Mesothelial cell of epicardium (in vitro differentiated cells): ENCODE results near the gene SGCA. TPM values are rescaled to one million over a fixed set of nuclear protein-coding genes. Genes with fewer than 3 reads are reported as not detected.

Source experiments
- DNase-seq, 2 experiments: peaks; one replicate each; pipeline ENCODE4 v3.0.0; 2021; ENCODE audit warnings: low spot score in 2 of 2; ENCODE audit not compliant: unreplicated experiment in 2 of 2
- H3K27ac Mint-ChIP-seq: 2 replicates; pipeline ENCODE4 v1.8.0; 2021; ENCODE audit warnings: mixed read lengths
- H3K27me3 Mint-ChIP-seq: 2 replicates; pipeline ENCODE4 v1.8.0; 2021; ENCODE audit warnings: low read depth, mixed read lengths
- H3K36me3 Mint-ChIP-seq: 2 replicates; pipeline ENCODE4 v1.8.0; 2021; ENCODE audit warnings: mixed read lengths
- H3K4me1 Mint-ChIP-seq: 2 replicates; pipeline ENCODE4 v1.8.0; 2021; ENCODE audit warnings: mixed read lengths
- H3K4me3 Mint-ChIP-seq: 2 replicates; pipeline ENCODE4 v1.8.0; 2021; ENCODE audit warnings: mild to moderate bottlenecking, moderate library complexity, mixed read lengths
- H3K9me3 Mint-ChIP-seq: 2 replicates; pipeline ENCODE4 v1.8.0; 2021; ENCODE audit warnings: mixed read lengths
- total RNA-seq: library from RNA; stranded (reverse); gene quantifications from 3 replicates; pipeline ENCODE4 v1.2.1, GENCODE V29; 2021
- TF ChIP-seq, protein P1 (sequence below): fragments of 200-600 bp; sonication (generic); IDR thresholded peaks from one replicate; pipeline ENCODE4 v1.5.0; 2021; ENCODE audit warnings: antibody characterized with exemption; ENCODE audit not compliant: unreplicated experiment

SGCA gene
- total RNA-seq, 1 donor from 2014 or later, result not detected

DNA sequence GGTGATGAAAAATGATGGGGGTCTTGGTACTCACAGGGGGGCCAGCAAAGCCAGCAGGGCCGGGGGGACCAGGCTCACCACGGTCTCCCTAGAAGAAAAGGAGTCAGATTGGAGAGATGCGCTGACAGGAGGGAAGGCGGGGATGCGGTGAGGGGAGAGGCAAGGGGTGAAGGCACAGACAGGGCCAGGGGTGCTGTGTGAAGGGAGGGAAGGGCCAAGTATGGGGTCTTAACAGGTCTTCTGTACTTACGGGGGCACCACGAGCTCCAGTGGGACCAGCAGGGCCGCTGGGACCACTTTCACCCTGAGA is 24.4 kb downstream of the SGCA start:
- Mint-ChIP-seq H3K4me3 (no peak overlapping the region), H3K36me3 (peaks cover 28% of the 10 kb centered on the region), H3K4me1 (peaks cover 25% of the 10 kb centered on the region), H3K27ac (peak overlapping the region; percentile 84), H3K9me3 (no peaks in the 10 kb centered on the region), H3K27me3 (no peaks in the 10 kb centered on the region)
- TF ChIP-seq, protein P1, sequence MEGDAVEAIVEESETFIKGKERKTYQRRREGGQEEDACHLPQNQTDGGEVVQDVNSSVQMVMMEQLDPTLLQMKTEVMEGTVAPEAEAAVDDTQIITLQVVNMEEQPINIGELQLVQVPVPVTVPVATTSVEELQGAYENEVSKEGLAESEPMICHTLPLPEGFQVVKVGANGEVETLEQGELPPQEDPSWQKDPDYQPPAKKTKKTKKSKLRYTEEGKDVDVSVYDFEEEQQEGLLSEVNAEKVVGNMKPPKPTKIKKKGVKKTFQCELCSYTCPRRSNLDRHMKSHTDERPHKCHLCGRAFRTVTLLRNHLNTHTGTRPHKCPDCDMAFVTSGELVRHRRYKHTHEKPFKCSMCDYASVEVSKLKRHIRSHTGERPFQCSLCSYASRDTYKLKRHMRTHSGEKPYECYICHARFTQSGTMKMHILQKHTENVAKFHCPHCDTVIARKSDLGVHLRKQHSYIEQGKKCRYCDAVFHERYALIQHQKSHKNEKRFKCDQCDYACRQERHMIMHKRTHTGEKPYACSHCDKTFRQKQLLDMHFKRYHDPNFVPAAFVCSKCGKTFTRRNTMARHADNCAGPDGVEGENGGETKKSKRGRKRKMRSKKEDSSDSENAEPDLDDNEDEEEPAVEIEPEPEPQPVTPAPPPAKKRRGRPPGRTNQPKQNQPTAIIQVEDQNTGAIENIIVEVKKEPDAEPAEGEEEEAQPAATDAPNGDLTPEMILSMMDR, result no peak
- DNase-seq, result no peak

- Mint-ChIP-seq H3K9me3 (no peaks in the 10 kb centered on the region), H3K4me3 (no peak overlapping the region), H3K27ac (peak overlapping the region; percentile 84), H3K4me1 (peaks cover 26% of the 10 kb centered on the region), H3K27me3 (no peaks in the 10 kb centered on the region), H3K36me3 (peaks cover 26% of the 10 kb centered on the region)
- DNase-seq, result no peak
- TF ChIP-seq, protein P1, result no peak
Observed at GRCh38 chr17:50190603-50191358, 25.0 kb downstream of the SGCA start.

DNA sequence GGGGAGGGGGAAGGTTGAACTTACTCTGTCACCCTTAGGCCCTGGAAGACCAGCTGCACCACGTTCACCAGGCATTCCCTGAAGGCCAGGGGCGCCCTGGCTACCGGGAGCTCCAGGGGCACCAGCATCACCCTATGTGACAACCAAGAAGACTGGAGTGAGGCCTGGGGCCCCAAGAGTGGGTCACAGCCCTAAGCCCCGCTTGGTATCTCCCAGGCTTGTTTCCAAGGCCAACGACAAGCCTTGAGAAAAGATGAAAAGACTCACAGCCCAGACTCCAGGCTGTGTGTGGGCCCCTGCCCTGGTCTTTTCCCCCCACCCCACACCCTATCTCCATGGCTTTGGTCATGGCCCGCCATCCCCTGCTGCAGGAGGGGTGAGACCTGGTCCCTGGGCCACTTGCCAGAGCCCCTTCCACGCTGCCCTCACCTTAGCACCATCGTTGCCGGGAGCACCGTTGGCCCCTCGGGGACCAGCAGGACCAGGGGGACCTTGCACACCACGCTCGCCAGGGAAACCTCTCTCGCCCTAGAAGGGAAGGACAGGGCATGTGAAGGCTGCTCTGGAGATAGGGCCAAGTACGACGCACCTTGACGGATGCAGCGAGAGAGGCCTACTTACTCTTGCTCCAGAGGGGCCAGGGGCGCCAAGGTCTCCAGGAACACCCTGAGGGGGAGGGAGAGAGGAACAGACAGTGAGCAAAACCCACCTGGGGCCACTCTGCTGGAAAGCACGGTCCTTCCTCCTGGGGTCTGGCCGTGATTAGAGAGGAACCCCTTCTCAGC is 25.7 kb downstream of the SGCA start:
- peaks cover 29% of the 10 kb centered on the region for H3K4me1 Mint-ChIP-seq
- no peak overlapping the region for H3K4me3 Mint-ChIP-seq
- H3K36me3 Mint-ChIP-seq, result peaks cover 24% of the 10 kb centered on the region
- no peak for DNase-seq
- no peaks in the 10 kb centered on the region for H3K27me3 Mint-ChIP-seq
- H3K9me3 Mint-ChIP-seq, result no peaks in the 10 kb centered on the region
- TF ChIP-seq, protein P1, result no peak
- peak overlapping the region; percentile 84 for H3K27ac Mint-ChIP-seq

GRCh38 chr17:50192144-50192617 is 26.4 kb downstream of the SGCA start:
- no peaks in the 10 kb centered on the region for H3K27me3 Mint-ChIP-seq
- H3K4me1 Mint-ChIP-seq, result peaks cover 29% of the 10 kb centered on the region
- peak overlapping the region; percentile 61 for H3K27ac Mint-ChIP-seq
- H3K36me3 Mint-ChIP-seq, result peaks cover 27% of the 10 kb centered on the region
- TF ChIP-seq, protein P1, result no peak
- no peak overlapping the region for H3K4me3 Mint-ChIP-seq
- no peaks in the 10 kb centered on the region for H3K9me3 Mint-ChIP-seq
- DNase-seq, result no peak

DNA sequence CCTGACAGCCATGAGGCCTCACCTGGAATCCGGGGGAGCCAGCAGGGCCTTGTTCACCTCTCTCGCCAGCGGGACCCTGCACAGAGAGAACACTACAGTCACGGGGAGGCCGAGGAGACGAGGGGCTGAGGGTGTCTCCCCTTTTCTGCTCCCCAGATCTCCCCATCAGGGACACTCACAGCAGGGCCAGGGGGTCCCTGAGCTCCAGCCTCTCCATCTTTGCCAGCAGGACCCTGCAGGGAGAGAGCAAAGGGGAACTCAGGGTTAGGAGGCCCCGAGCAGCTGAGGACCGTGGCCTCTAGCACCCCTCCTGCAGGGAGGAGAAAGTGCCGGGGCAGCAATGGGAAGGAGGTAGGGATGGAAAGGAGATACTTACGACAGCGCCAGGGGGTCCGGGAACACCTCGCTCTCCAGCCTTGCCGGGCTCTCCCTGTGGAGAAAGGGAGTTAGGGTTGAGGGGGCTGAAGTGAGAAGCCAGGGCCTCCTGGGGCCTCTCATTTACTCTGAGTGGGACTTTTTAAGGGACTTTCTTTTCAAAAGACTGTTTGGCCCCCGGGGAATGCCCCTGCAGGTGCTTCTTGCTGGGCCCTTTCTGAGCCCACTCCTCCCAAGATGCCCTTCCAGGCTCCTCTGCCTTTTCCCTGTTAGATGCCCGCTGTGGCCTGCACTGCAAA is 26.9 kb downstream of the SGCA start:
- Mint-ChIP-seq H3K27ac (peak overlapping the region; percentile 80), H3K27me3 (no peaks in the 10 kb centered on the region), H3K9me3 (no peaks in the 10 kb centered on the region), H3K4me3 (no peak overlapping the region), H3K4me1 (peaks cover 32% of the 10 kb centered on the region), H3K36me3 (peaks cover 31% of the 10 kb centered on the region)
- TF ChIP-seq, protein P1, result no peak
- no peak for DNase-seq
